B cell (primary cell): ENCODE results near the gene PFKFB1. TPM values are rescaled to one million over a fixed set of nuclear protein-coding genes. Genes with fewer than 3 reads are reported as not detected.

Experiments
- ATAC-seq: fragments of 200-7000 bp; cut with Tn5 transposase; one replicate; pipeline ENCODE4 v1.10.0; 2021; ENCODE audit warnings: low read depth, mild to moderate bottlenecking, moderate number of reproducible peaks, moderate library complexity
- CTCF ChIA-PET: fragments of 350-600 bp; sonication (Branson Sonifier 250); formaldehyde crosslinking; loops from one replicate; lab custom pipeline; 2021; ENCODE audit warnings: antibody characterized with exemption, inconsistent platforms; lab: Charles Lee
- POLR2A ChIA-PET: fragments of 350-600 bp; sonication (Branson Sonifier 250); formaldehyde crosslinking; loops from one replicate; lab custom pipeline; 2021; ENCODE audit warnings: antibody characterized with exemption; lab: Charles Lee
- DNase-seq: peaks from one replicate; pipeline ENCODE4 v3.0.0; 2013
- H2AFZ ChIP-seq: 2 replicates; pipeline ENCODE4 v1.6.1; 2012; ENCODE audit warnings: mild to moderate bottlenecking, low read depth, low read length; ENCODE audit not compliant: insufficient read depth, poor library complexity, severe bottlenecking
- H3K27ac ChIP-seq, 2 donors: 1 replicate in 1 of 2; 2 replicates in 1 of 2; pipeline ENCODE4 v1.5.1; 2012 to 2013; ENCODE audit warnings: low read length in 2 of 2, mild to moderate bottlenecking in 2 of 2, moderate library complexity in 1 of 2
- H3K27me3 ChIP-seq, 4 experiments: fragments of 200-600 bp in 1 of 4; sonication (generic) in 1 of 4; replicated peaks in 1 of 4; 1 replicate in 2 of 4; 2 replicates in 2 of 4; pipeline versions ENCODE4 v1.6.1 to v1.7.0; 2013 to 2016; ENCODE audit warnings: low read length in 3 of 4, mild to moderate bottlenecking in 2 of 4, mixed read lengths in 1 of 4, moderate library complexity in 1 of 4; ENCODE audit not compliant: insufficient read depth in 4 of 4, control insufficient read depth in 3 of 4; ENCODE audit errors: control extremely low read depth in 1 of 4
- H3K36me3 ChIP-seq, 2 experiments: replicated peaks in 1 of 2; 1 replicate in 1 of 2; 2 replicates in 1 of 2; pipeline versions ENCODE4 v1.6.1 to v1.7.1; 2013; ENCODE audit warnings: low read length in 1 of 2; ENCODE audit not compliant: insufficient read depth in 2 of 2, control insufficient read depth in 1 of 2; ENCODE audit errors: control extremely low read depth in 1 of 2, extremely low read depth in 1 of 2
- H3K4me1 ChIP-seq, 2 donors: fragments of 200-600 bp in 1 of 2; sonication (generic) in 1 of 2; 1 replicate in 1 of 2; 2 replicates in 1 of 2; pipeline versions ENCODE4 v1.5.1 to v1.6.1; 2013 to 2017; ENCODE audit warnings: low read length in 2 of 2; ENCODE audit not compliant: control insufficient read depth in 2 of 2, insufficient read depth in 2 of 2
- H3K4me2 ChIP-seq: replicated peaks from 2 replicates; pipeline ENCODE3; 2012; ENCODE audit warnings: mild to moderate bottlenecking, low read depth, low read length; ENCODE audit not compliant: poor library complexity, severe bottlenecking
- H3K4me3 ChIP-seq, 5 experiments: fragments of 200-600 bp in 1 of 5; sonication (generic) in 1 of 5; 1 replicate in 3 of 5; 2 replicates in 2 of 5; pipeline versions ENCODE4 v1.5.1 to v1.7.0; 2011 to 2016; ENCODE audit warnings: low read length in 4 of 5, mild to moderate bottlenecking in 4 of 5, low read depth in 2 of 5, control low read depth in 1 of 5, moderate library complexity in 1 of 5; ENCODE audit not compliant: insufficient read depth in 1 of 5; ENCODE audit errors: control extremely low read depth in 1 of 5, extremely low read depth in 1 of 5
- H3K79me2 ChIP-seq: fragments of 200-600 bp; sonication (generic); one replicate; pipeline ENCODE4 v1.6.0; 2016; ENCODE audit warnings: low read length; ENCODE audit not compliant: control insufficient read depth, insufficient read depth
- H3K9ac ChIP-seq: fragments of 200-600 bp; sonication (generic); 2 replicates; pipeline ENCODE4 v1.6.1; 2017; ENCODE audit warnings: mild to moderate bottlenecking, low read length, moderate library complexity
- H3K9me3 ChIP-seq, 3 donors: one replicate each; pipeline versions ENCODE4 v1.6.1 to v1.7.1; 2013; ENCODE audit warnings: low read length in 2 of 3; ENCODE audit not compliant: control insufficient read depth in 2 of 3, insufficient read depth in 1 of 3; ENCODE audit errors: control extremely low read depth in 1 of 3
- H4K20me1 ChIP-seq: 2 replicates; pipeline ENCODE4 v1.6.0; 2012; ENCODE audit warnings: mild to moderate bottlenecking, low read length; ENCODE audit not compliant: insufficient read depth, control insufficient read depth, poor library complexity, severe bottlenecking
- H3K27ac Mint-ChIP-seq: one replicate; pipeline ENCODE4 v1.8.0; 2021; ENCODE audit warnings: mixed read lengths
- H3K27me3 Mint-ChIP-seq: one replicate; pipeline ENCODE4 v1.8.0; 2021; ENCODE audit warnings: mixed read lengths
- H3K4me1 Mint-ChIP-seq: one replicate; pipeline ENCODE4 v1.8.0; 2021; ENCODE audit warnings: mixed read lengths
- H3K4me3 Mint-ChIP-seq: one replicate; pipeline ENCODE4 v1.8.0; 2021; ENCODE audit warnings: mixed read lengths
- H3K9me3 Mint-ChIP-seq: one replicate; pipeline ENCODE4 v1.8.0; 2022; ENCODE audit warnings: mixed read lengths; ENCODE audit not compliant: insufficient read depth
- CTCF ChIP-seq: fragments of 200-600 bp; IDR thresholded peaks from one replicate; pipeline ENCODE4 v1.8.0; 2022; ENCODE audit warnings: antibody characterized with exemption, mild to moderate bottlenecking
- EZH2 ChIP-seq: IDR thresholded peaks from 2 replicates; pipeline ENCODE4 v1.6.1; 2012; ENCODE audit warnings: borderline replicate concordance, low read depth, mild to moderate bottlenecking, moderate library complexity, low read length; ENCODE audit not compliant: insufficient read depth, poor library complexity, severe bottlenecking
- WGBS: methylation state at CpG from one replicate; pipeline ENCODE4 v1.1.5; 2013; ENCODE audit warnings: missing lambda C conversion rate; ENCODE audit not compliant: insufficient coverage; 5-methylcytosine and 5-hydroxymethylcytosine counted together
- intact Hi-C: fragments of 100-400 bp; cut with micrococcal nuclease; formaldehyde crosslinking; loops from one replicate; pipeline ENCODE4 v1.10.0; 2022
- polyA plus RNA-seq: library from polyadenylated mRNA; depleted of rRNA; stranded (reverse); fragments of >200 nt; gene quantifications from 2 replicates; pipeline ENCODE4 v1.2.3, GENCODE V29; 2012
- total RNA-seq, 2 donors: library from RNA; stranded (reverse); fragments of 120-200 nt in 1 of 2; gene quantifications; 1 replicate in 1 of 2; 2 replicates in 1 of 2; pipeline versions ENCODE4 v1.2.3 to v1.2.4, GENCODE V29; 2013 to 2022

Gene PFKFB1
- total and polyA plus RNA-seq, 2 donors (not counting 1 experiment from before 2014, with no cell fraction given), result 0.37 to 0.47 TPM

DNA sequence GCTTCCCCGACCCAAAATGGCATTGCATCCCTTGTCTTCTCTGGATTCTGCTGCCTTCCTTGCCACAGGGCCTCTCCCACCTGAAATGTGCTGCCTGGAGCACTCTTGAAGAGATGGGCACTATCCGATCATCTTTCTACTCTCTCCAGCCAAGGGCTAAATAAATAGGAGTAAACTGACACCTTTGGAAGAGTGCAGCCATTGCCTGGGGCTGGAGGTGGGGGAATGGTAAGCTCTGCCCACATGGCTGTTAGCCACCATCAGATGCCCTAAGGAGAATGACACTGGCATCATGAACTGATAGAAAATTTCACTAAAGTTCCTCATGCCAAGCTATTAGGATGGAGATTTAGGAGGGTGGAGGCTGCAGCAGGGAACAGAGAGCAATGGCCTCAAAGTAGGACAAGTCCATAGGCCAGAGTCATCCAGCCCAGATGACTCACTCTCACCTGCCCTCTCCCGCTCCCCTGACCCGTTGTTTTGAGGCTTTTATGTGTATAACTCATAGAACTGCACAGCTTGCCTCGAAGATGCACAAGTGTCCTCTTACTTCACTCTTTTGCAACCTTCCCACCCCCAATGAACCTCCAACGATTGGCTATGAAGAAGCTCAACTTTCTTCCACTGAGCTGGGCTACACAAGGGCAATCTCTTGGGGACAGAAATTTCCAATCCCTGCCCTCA lies 822 bp upstream of the PFKFB1 start:
- H3K4me2 ChIP-seq, result no peak overlapping the region
- ChIA-PET CTCF (no interaction called here), POLR2A (no interaction called here)
- no peak overlapping the region for H3K4me3 ChIP-seq
- H4K20me1 ChIP-seq, result no peaks in the 10 kb centered on the region
- no CpG with 5 or more reads among the region's 6 CpGs for WGBS
- ATAC-seq (no peak), DNase-seq (no peak)
- H3K4me1 ChIP-seq, result peaks cover 0 to 13% of the 10 kb centered on the region in 2 donors
- Mint-ChIP-seq H3K4me3 (no peak overlapping the region), H3K27me3 (no peaks in the 10 kb centered on the region), H3K9me3 (no peaks in the 10 kb centered on the region), H3K27ac (no peak overlapping the region), H3K4me1 (peaks cover 9% of the 10 kb centered on the region)
- TF ChIP-seq EZH2 (no peak), CTCF (no peak)
- no peak overlapping the region for H3K9ac ChIP-seq
- no peaks in the 10 kb centered on the region for H3K36me3 ChIP-seq
- no peak overlapping the region for H2AFZ ChIP-seq
- no peaks in the 10 kb centered on the region for H3K27me3 ChIP-seq
- H3K27ac ChIP-seq, result no peak overlapping the region
- intact Hi-C loops, result loop anchor here (5.0 kb wide), 1 partner anchor 358 kb away; no protein-coding TSS in a partner anchor
- no peaks in the 10 kb centered on the region for H3K79me2 ChIP-seq
- no peaks in the 10 kb centered on the region for H3K9me3 ChIP-seq

- Mint-ChIP-seq H3K4me3 (no peak overlapping the region), H3K27ac (no peak overlapping the region), H3K4me1 (peaks cover 4% of the 10 kb centered on the region), H3K27me3 (no peaks in the 10 kb centered on the region), H3K9me3 (no peaks in the 10 kb centered on the region)
- Histone ChIP-seq H3K27ac (no peak overlapping the region), H3K79me2 (no peaks in the 10 kb centered on the region), H3K4me2 (no peak overlapping the region), H4K20me1 (no peaks in the 10 kb centered on the region), H2AFZ (no peak overlapping the region), H3K27me3 (no peaks in the 10 kb centered on the region), H3K4me1 (peaks cover 0 to 7% of the 10 kb centered on the region in 2 donors), H3K9me3 (no peaks in the 10 kb centered on the region), H3K4me3 (no peak overlapping the region), H3K9ac (no peak overlapping the region), H3K36me3 (no peaks in the 10 kb centered on the region)
- no peak for ATAC-seq
- CTCF ChIA-PET, result no interaction called here
- DNase-seq, result no peak
- WGBS, result no CpG with 5 or more reads among the region's 1 CpG
- POLR2A ChIA-PET, result no interaction called here
- intact Hi-C loops, result no loop called here
- TF ChIP-seq EZH2 (no peak), CTCF (no peak)
Measured at GRCh38 chrX:54992911-54993622, 921 bp downstream of the PFKFB1 start.
